ENCODE measurements around the gene APOBEC3C.
"Not testable (repeated sequence)": the region's sequence is repeated elsewhere in the genome, so short reads cannot be mapped to it uniquely, and the experiment has no call there.

GRCh38 chr22:39049486-39049885 lies 35.4 kb downstream of the APOBEC3C start:
- TF ChIP-seq CTCF (IDR thresholded peaks at IDR 0.05); POLR2AphosphoS5 (IDR thresholded peaks at IDR 0.05; ENCODE audit: insufficient read depth in 1 of 2, low read depth in 1 of 2); POLR2A (IDR thresholded peaks at IDR 0.05): not testable (repeated sequence)

Measured in vagina (tissue), 2 donors.